ENCODE data around the gene RAB3C.

- TF ChIP-seq CTCF (IDR thresholded peaks at IDR 0.05 in 8 of 11, conservative IDR thresholded peaks at IDR 0.05 in 3 of 11) (no peak), POLR2A (IDR thresholded peaks at IDR 0.05) (no peak)
These were observed 318.4 kb downstream of the RAB3C start for GRCh38 chr5:58901271-58901670.

Measured in spleen (tissue), 7 donors.